ENCODE measurements around the gene DISC1.

DNA sequence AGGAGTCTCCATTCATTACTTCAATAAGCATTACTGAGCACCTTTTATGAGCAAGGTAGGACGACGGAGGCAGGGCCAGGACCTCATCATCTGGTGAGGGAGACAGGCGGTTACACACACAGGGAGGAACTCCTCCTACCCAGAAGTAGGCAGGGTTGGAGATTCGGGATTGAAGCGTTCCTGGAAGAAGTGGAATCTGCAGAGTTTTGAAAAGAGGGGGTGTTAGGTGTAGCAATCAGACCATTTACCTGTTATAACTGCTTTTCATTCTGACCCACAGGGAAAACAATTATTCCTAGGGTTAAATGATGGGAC, 392.4 kb downstream of the DISC1 start:
- TF ChIP-seq, protein P1, sequence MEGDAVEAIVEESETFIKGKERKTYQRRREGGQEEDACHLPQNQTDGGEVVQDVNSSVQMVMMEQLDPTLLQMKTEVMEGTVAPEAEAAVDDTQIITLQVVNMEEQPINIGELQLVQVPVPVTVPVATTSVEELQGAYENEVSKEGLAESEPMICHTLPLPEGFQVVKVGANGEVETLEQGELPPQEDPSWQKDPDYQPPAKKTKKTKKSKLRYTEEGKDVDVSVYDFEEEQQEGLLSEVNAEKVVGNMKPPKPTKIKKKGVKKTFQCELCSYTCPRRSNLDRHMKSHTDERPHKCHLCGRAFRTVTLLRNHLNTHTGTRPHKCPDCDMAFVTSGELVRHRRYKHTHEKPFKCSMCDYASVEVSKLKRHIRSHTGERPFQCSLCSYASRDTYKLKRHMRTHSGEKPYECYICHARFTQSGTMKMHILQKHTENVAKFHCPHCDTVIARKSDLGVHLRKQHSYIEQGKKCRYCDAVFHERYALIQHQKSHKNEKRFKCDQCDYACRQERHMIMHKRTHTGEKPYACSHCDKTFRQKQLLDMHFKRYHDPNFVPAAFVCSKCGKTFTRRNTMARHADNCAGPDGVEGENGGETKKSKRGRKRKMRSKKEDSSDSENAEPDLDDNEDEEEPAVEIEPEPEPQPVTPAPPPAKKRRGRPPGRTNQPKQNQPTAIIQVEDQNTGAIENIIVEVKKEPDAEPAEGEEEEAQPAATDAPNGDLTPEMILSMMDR (IDR thresholded peaks at IDR 0.05) = no peak
- no peak for TF ChIP-seq EZH2 (IDR thresholded peaks at IDR 0.05; ENCODE audit: borderline replicate concordance, insufficient read depth, low read depth, low read length, poor library complexity, severe bottlenecking)
